Memory B cell (primary cell): ENCODE results near the gene CALD1.

Experiments used
- ATAC-seq: fragments of 150-1000 bp; cut with Tn5 transposase; 2 replicates; pipeline ENCODE4 v1.10.0; 2021; ENCODE audit warnings: low read depth, mild to moderate bottlenecking, moderate library complexity
- DNase-seq, 2 donors: peaks; one replicate each; pipeline ENCODE4 v3.0.0; 2022; ENCODE audit warnings: low spot score in 2 of 2
- H3K27ac Mint-ChIP-seq: one replicate; pipeline ENCODE4 v1.8.0; 2022; ENCODE audit warnings: mild to moderate bottlenecking, moderate library complexity, mixed read lengths
- H3K27me3 Mint-ChIP-seq: one replicate; pipeline ENCODE4 v1.8.0; 2022; ENCODE audit warnings: mixed read lengths
- H3K36me3 Mint-ChIP-seq: one replicate; pipeline ENCODE4 v1.8.0; 2022; ENCODE audit warnings: mild to moderate bottlenecking, mixed read lengths
- H3K4me1 Mint-ChIP-seq: one replicate; pipeline ENCODE4 v1.8.0; 2022; ENCODE audit warnings: mixed read lengths
- H3K4me3 Mint-ChIP-seq: one replicate; pipeline ENCODE4 v1.8.0; 2022; ENCODE audit warnings: mild to moderate bottlenecking, moderate library complexity, mixed read lengths
- H3K9me3 Mint-ChIP-seq: one replicate; pipeline ENCODE4 v1.8.0; 2022; ENCODE audit warnings: mixed read lengths

CALD1 gene

DNA sequence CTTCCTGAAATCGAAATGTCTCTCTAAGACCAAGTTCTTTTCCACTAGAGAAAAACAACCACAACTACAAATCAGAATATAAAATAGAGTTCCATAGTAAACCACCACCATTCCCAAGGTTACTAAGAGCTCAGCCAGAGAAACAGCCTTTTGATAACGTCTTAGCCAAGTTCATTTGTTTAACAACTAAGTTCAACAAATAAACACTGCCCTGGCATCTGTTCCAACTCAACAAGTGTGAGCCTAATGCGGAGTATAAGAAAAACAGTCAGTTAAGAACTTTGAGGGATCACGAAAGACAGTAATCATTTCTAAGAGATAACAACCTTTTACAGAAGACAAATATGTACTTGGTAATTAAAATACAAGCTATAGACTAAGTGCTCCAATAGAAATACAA is 77.3 kb downstream of the CALD1 start:
- Mint-ChIP-seq H3K27ac (no peak overlapping the region), H3K27me3 (peaks cover 3% of the 10 kb centered on the region), H3K4me3 (no peak overlapping the region), H3K4me1 (no peaks in the 10 kb centered on the region), H3K36me3 (no peaks in the 10 kb centered on the region), H3K9me3 (no peaks in the 10 kb centered on the region)
- DNase-seq (no peak), ATAC-seq (no peak)

DNA sequence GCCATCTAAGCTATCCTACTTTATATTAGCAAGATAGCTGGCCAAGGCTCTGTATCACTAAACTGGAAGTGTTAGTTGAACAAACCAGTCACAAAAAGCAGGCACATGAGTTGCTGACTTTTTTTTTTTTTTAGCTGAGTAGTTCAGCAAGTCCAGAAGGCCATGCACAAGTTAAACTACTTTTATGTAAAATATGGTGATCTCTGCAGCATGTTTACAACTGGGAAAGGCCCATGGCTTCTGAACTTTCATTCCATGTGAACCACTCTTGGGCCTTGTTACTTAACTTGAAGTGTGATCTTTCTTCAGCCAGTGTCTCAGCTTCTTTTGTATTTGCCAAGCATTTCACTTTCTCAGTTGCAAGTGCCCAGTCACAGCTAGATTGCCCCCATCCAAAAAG is 78.5 kb downstream of the CALD1 start:
- no peak overlapping the region for H3K4me3 Mint-ChIP-seq
- H3K27me3 Mint-ChIP-seq, result peaks cover 4% of the 10 kb centered on the region
- ATAC-seq, result no peak
- H3K36me3 Mint-ChIP-seq, result no peaks in the 10 kb centered on the region
- no peak overlapping the region for H3K27ac Mint-ChIP-seq
- no peaks in the 10 kb centered on the region for H3K4me1 Mint-ChIP-seq
- DNase-seq, result no peak
- no peaks in the 10 kb centered on the region for H3K9me3 Mint-ChIP-seq

DNA sequence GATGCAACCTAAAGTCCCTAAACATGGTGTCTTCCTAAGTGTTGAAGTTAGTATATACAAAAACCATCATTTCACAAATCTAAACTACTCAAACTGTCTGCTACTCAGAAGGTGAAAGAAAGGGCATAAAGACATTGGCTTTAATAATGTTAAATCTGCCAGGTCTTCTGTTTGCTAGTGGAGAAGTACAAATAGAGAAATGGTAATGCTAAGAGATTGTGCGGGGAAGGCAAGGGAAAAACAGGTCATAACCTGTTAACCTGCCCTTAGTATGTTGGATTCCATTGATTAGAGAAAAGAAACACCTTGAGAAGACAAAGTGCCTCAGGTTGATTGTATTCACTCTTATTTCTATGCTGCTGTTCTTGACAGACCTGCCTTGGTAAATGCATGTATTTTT is 80.3 kb downstream of the CALD1 start:
- H3K4me1 Mint-ChIP-seq, result no peaks in the 10 kb centered on the region
- no peak for DNase-seq
- H3K36me3 Mint-ChIP-seq, result no peaks in the 10 kb centered on the region
- peaks cover 8% of the 10 kb centered on the region for H3K27me3 Mint-ChIP-seq
- no peak for ATAC-seq
- H3K4me3 Mint-ChIP-seq, result no peak overlapping the region
- no peak overlapping the region for H3K27ac Mint-ChIP-seq
- no peaks in the 10 kb centered on the region for H3K9me3 Mint-ChIP-seq

DNA sequence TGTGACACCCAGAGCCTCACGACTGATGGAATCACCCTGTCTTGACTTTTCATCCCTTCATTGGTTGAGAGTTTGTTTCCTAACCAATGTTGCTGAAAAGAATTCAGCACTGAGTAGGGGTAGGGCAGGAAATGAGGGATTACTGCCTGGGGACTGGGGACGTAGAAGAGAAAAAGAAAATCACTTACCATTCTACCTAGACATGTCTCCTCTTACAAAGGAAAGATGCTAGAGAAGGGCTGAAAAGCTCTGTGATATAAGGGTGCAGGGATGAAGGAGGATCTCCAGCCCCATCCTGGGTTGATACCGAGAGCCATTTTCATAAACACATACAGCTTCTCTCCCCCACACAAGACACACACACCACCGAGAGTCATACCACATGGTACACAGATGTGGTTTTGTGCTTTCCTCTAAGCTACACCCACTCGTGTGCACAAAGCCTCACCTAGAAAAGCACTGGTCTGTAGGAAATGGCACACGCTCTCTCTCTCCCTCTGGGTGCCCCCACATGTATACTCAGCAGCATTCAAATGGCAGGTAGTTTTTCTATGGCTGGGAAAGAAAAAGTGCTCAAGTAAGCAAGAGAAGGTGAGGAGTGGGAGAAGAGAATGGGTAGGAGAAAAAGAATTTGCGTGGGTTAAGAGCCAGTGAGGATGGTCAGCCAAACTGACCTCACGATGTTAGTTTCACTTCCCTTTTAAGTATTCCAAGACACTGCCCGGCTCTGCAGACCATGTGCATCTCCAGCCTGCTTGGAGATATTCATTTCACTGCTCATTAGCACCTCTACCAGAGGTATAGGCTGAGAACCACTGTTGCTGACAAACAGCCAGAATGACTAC is 85.8 kb downstream of the CALD1 start:
- no peak for ATAC-seq
- H3K4me3 Mint-ChIP-seq, result no peak overlapping the region
- no peak for DNase-seq

DNA sequence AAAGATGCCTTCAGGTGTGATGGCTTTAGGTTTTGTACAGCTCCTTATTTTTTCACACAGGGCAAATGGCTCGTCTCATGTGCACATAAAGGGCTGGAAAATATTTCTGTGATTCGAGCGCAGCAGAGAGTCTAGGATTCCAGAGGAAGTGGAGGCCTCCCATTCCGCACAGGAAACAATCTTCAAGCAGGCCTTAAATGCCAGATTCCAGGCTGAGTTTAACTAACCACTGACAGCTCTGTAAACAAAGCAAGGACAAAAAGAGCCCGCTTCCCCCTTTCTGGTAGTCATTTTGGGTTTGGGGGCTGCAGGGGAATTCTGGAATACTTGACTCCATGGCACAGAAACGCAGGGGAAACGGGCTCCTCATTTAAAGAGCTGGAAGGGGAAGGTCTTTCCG is 87.2 kb downstream of the CALD1 start:
- Mint-ChIP-seq H3K4me3 (no peak overlapping the region), H3K27me3 (peaks cover 13% of the 10 kb centered on the region), H3K36me3 (no peaks in the 10 kb centered on the region), H3K4me1 (peaks cover 3% of the 10 kb centered on the region), H3K27ac (no peak overlapping the region), H3K9me3 (no peaks in the 10 kb centered on the region)
- DNase-seq (no peak), ATAC-seq (no peak)

More for the DNA sequence above, 85.8 kb downstream of the CALD1 start:
- H3K27me3 Mint-ChIP-seq, result peaks cover 16% of the 10 kb centered on the region
- H3K9me3 Mint-ChIP-seq, result no peaks in the 10 kb centered on the region
- no peak overlapping the region for H3K27ac Mint-ChIP-seq
- H3K4me1 Mint-ChIP-seq, result peaks cover 3% of the 10 kb centered on the region
- H3K36me3 Mint-ChIP-seq, result no peaks in the 10 kb centered on the region

DNA sequence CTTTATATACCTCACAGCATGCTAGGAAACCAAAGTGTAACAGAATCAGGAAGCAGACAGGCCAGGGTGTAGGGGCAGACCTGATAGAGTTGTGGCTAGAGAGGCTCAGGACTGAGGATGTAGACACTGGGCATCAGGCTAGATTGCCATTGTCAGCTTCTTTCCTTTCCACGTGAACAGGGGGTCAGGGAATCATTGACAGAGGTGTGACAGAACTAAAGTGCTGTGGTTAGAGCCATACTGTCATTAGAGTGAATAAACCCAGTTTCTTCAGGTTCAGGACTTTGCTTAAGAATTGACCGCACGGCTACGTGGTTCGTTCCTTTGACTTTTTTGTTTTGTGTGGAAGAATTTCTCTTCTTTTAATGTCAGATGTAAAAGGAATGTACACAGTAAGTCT is 90.7 kb downstream of the CALD1 start:
- peaks cover 6% of the 10 kb centered on the region for H3K4me1 Mint-ChIP-seq
- H3K27me3 Mint-ChIP-seq, result peaks cover 14% of the 10 kb centered on the region
- DNase-seq (no peak), ATAC-seq (no peak)
- no peak overlapping the region for H3K4me3 Mint-ChIP-seq
- H3K36me3 Mint-ChIP-seq, result no peaks in the 10 kb centered on the region
- no peak overlapping the region for H3K27ac Mint-ChIP-seq
- no peaks in the 10 kb centered on the region for H3K9me3 Mint-ChIP-seq

DNA sequence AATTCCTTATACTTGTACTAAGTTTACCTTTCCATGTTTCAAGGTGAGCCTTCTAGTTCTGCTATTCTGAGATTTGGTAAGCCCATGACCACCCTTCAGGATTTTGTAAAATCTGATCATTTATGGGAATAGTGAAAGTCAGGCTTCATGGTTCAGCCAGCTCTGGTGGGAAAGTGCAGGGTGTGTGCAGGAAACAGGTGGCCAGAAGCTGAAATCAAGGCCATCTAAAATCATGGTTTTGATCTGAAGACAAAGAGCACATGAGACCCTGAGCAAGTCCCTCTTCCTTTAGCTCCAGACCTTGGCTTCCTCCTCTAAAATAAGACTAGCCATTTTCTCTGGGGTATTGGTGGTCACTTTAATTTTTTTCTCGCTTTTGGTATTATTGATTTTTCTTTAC is 91.3 kb downstream of the CALD1 start:
- H3K27ac Mint-ChIP-seq, result no peak overlapping the region
- H3K4me3 Mint-ChIP-seq, result no peak overlapping the region
- DNase-seq (no peak), ATAC-seq (no peak)
- H3K9me3 Mint-ChIP-seq, result no peaks in the 10 kb centered on the region
- H3K27me3 Mint-ChIP-seq, result peaks cover 14% of the 10 kb centered on the region
- H3K36me3 Mint-ChIP-seq, result no peaks in the 10 kb centered on the region
- peaks cover 3% of the 10 kb centered on the region for H3K4me1 Mint-ChIP-seq

DNA sequence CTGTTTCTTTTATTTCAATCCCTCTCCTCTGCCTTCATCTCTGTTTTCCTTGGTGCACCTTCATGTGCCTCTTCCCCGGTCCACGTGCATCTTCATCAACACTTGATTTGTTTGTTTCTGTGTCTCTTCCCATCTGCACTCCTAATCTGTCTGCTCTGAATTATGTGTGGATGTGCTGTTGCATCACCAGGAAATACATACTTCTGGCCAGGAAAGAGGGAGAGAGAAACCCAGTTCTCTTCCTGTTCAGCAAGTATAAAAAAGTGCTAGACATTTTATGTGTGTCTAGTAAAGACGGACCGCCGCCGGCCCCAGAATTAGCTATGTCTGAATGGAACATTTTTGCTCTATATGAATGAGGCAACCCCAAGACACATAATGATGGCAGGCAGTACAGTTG is 93.8 kb downstream of the CALD1 start:
- H3K27me3 Mint-ChIP-seq, result peaks cover 15% of the 10 kb centered on the region
- no peak overlapping the region for H3K27ac Mint-ChIP-seq
- DNase-seq (no peak), ATAC-seq (no peak)
- no peak overlapping the region for H3K4me3 Mint-ChIP-seq
- no peaks in the 10 kb centered on the region for H3K9me3 Mint-ChIP-seq
- H3K36me3 Mint-ChIP-seq, result no peaks in the 10 kb centered on the region
- peaks cover 3% of the 10 kb centered on the region for H3K4me1 Mint-ChIP-seq

DNA sequence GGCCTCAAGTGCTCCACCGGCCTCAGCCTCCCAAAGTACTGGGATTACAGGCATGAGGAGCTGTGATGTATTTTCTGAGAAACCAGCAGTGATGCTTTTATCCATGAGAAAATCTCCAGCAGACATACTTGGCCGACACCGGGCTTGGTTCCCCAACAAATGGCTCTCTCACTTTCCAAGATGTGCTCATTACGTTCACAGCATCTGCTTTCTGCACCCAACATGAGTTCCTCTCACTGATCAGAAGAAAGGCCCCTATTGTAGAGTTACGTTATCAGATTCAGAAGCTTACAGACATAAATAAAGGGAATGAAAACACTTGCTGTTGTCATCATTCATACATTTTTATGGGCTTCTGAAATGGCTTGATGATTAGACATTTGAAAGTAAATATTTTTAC is 95.0 kb downstream of the CALD1 start:
- Mint-ChIP-seq H3K36me3 (no peaks in the 10 kb centered on the region), H3K27ac (no peak overlapping the region), H3K4me3 (no peak overlapping the region), H3K27me3 (peaks cover 11% of the 10 kb centered on the region), H3K9me3 (no peaks in the 10 kb centered on the region), H3K4me1 (peaks cover 3% of the 10 kb centered on the region)
- DNase-seq, result no peak
- no peak for ATAC-seq

DNA sequence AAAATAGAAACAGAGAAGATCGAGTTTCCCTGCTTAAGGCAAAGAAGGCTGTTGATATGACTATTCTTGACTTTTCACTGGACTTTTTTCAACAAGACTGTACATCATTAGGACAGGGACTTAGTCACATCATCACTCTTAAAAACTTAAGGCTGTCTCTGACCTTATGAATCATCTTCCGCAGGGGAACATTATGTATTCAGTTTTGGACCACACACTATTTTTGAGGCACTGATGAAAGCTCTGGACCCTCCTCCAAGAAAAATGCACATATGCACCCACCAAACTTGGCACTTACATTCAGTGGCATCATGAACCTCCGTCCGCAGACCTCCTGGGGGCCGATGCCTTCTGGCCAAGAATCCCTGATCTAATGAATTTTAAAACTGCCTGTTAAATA is 96.4 kb downstream of the CALD1 start:
- ATAC-seq, result no peak
- H3K27ac Mint-ChIP-seq, result no peak overlapping the region

DNA sequence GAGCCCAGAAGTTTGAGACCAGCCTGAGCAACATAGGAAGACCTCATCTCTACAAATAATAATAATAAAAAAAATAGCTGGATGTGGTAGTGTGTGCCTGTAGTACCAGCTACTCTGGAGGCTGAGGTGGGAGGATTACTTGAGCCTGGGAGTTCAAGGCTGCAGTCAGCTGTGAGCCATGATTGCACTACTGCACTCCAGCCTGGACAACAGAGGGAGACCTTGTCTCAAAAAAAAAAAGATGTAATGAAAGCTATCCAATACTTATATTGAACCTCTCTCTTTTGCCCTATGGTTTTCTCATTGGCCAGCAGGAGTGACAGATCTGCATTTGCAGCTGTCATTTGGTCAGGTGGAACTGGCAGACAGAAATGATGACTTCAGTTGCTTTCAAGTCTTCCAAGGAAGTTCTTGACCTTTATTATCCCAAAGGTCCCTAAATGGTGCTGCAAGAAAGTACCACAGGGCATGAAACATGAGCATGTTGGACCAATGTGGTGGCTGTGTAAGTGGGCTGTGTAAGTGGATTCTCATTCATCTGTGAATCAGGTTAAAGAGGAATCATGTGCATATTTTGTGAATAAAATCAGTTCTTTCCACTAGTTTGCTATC is 99.4 kb downstream of the CALD1 start:
- H3K27ac Mint-ChIP-seq, result no peak overlapping the region
- no peaks in the 10 kb centered on the region for H3K36me3 Mint-ChIP-seq
- H3K27me3 Mint-ChIP-seq, result peaks cover 5% of the 10 kb centered on the region
- DNase-seq (no peak), ATAC-seq (no peak)
- no peaks in the 10 kb centered on the region for H3K9me3 Mint-ChIP-seq
- H3K4me3 Mint-ChIP-seq, result no peak overlapping the region
- H3K4me1 Mint-ChIP-seq, result no peaks in the 10 kb centered on the region

More for the DNA sequence above, 96.4 kb downstream of the CALD1 start:
- H3K4me1 Mint-ChIP-seq, result peaks cover 3% of the 10 kb centered on the region
- peaks cover 11% of the 10 kb centered on the region for H3K27me3 Mint-ChIP-seq
- no peak for DNase-seq
- H3K4me3 Mint-ChIP-seq, result no peak overlapping the region
- H3K36me3 Mint-ChIP-seq, result no peaks in the 10 kb centered on the region
- no peaks in the 10 kb centered on the region for H3K9me3 Mint-ChIP-seq

DNA sequence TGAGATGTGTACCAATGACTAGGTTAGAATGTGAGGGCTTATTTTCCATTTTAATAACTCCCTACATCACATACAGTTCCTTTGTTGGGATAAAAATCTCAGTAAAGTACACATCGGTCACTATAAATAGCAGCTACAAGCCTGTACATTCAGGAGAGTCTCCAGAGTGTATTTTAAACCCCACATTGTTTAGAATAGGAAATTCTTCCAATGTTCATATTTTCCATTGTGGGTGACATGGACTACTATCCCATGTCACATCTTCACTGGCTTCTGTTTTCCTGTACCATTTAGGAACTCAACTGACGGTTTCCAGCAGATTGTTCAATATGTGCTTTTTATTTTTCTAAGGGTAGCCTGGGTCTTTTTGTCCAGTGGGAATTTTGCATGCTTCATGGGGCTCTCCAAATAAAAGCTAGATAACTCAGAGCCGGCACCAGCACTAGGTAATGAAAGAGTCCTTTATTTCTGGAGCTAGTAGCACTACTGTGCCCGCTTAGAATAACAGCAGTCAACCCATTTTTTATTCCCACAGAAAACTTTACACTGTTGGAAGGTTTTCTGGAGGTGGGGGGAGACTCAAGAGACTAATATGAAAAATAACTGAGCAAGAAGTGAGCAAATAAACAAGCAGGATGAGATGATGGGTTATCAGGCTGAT is 100.5 kb downstream of the CALD1 start:
- no peak for ATAC-seq
- no peaks in the 10 kb centered on the region for H3K4me1 Mint-ChIP-seq
- H3K27me3 Mint-ChIP-seq, result peaks cover 3% of the 10 kb centered on the region
- H3K27ac Mint-ChIP-seq, result no peak overlapping the region
- H3K9me3 Mint-ChIP-seq, result no peaks in the 10 kb centered on the region
- no peaks in the 10 kb centered on the region for H3K36me3 Mint-ChIP-seq
- DNase-seq, result no peak
- no peak overlapping the region for H3K4me3 Mint-ChIP-seq

DNA sequence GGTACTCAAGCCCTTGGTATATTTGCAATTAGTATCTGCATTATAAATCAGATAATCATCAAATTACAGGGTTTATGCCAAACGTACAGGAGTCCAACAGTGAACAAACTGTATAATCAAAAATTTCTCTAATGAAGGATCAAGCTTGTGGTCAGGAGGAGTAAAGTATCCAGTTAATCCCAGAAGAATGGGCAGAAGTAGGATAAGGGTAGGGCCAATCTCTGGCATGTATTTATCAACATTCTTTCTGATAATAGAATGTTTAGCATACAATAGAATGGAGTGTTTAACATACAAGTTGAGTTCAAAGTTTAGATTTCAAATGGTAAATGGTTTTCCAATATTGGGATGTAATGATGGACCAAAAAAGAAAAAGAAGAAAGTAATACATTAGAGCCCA is 103.0 kb downstream of the CALD1 start:
- H3K27me3 Mint-ChIP-seq, result no peaks in the 10 kb centered on the region
- H3K9me3 Mint-ChIP-seq, result no peaks in the 10 kb centered on the region
- no peaks in the 10 kb centered on the region for H3K4me1 Mint-ChIP-seq
- H3K27ac Mint-ChIP-seq, result no peak overlapping the region
- DNase-seq (no peak), ATAC-seq (no peak)
- H3K4me3 Mint-ChIP-seq, result no peak overlapping the region
- no peaks in the 10 kb centered on the region for H3K36me3 Mint-ChIP-seq

DNA sequence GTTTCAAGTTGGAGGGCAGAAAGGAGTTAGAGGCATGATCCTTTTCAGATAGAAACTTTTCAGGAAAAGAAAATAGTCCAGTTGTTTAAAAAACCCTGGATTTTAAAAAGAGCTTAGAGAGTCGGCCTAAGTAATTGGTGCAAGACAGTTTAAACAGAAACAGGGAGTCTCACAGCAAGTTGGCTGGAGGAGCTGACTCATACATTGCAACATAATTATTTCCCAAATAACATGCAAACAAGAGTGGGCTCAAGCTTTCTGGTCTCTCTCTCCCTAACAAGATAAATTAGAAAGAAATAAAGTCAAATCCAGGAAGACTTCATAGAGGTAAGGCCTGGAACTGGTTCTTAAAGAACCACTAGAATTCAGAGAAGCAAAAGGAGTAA is 106.5 kb downstream of the CALD1 start:
- no peak for ATAC-seq
- Mint-ChIP-seq H3K36me3 (no peaks in the 10 kb centered on the region), H3K4me1 (no peaks in the 10 kb centered on the region), H3K27me3 (no peaks in the 10 kb centered on the region), H3K9me3 (no peaks in the 10 kb centered on the region), H3K4me3 (no peak overlapping the region), H3K27ac (no peak overlapping the region)
- no peak for DNase-seq
